GM21737 (cell line): ENCODE results near the gene MRC1.

ENCODE experiments used
- ATAC-seq: cut with Tn5 transposase; IDR thresholded peaks from one replicate; pipeline ENCODE4 v1.9.1; 2021; ENCODE audit warnings: mild to moderate bottlenecking, moderate library complexity; ENCODE audit not compliant: unreplicated experiment

MRC1 gene

DNA sequence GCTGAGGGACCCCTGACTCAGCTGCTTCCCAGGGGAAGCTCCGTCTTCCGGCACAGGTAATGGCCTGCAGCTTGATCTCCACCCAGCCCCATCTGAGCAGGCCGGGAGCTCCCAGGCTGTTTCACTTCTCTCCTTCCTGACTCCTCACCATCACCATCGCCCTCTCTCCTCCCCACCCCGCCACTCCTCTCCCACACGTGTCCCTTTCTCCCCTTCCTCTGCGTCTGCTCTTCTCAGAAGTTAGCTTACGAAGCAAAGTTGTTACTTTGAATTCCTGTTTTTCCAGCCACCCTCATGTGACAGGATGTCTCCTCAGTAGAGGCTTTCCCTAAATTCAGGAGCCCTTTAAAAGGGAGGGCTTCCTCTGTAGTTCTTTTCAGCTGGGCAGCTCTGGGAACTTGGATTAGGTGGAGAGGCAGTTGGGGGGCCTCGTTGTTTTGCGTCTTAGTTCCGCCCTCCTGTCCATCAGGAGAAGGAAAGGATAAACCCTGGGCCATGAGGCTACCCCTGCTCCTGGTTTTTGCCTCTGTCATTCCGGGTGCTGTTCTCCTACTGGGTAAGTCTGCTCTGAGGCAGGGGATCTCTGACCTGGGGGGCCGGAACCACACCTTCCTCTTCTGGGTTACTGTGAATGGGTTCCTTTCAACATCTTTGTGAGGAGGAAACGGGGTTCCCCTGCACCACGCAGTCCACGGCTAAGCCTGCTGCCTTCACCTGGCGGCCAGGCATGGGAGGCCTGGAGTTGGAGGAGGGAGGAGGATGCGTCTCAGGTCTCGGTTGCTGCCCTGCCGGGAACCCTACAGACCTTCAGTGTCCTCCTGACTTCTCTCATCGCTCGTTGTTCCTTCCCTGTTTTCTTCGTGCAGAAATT is at the start of gene MRC1:
TSS of gene MRC1 (plus strand) at position 378 of the 871 bp plus-strand sequence. CDS start at position 496, 118 bp downstream.
- no peak for ATAC-seq

DNA sequence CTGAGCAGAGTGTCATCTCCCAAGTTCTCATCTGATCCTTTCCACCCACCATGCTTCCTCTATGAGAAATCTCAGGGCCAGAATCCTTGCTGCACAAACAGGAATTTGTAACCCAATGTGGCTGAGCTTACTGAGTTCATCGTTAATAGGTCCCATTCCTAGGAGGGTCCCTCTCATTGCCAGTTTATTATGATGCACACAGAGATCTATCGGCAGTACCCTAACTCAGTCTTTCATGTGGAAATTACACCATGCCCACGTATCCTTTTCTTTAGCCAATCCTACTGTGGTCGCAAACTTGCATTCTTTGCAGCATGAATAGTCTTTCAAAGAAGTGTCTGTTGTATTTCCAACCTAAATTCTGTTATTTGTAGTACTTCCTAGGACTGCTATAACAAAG is 45.0 kb upstream of the MRC1 start:
- ATAC-seq, result no peak

DNA sequence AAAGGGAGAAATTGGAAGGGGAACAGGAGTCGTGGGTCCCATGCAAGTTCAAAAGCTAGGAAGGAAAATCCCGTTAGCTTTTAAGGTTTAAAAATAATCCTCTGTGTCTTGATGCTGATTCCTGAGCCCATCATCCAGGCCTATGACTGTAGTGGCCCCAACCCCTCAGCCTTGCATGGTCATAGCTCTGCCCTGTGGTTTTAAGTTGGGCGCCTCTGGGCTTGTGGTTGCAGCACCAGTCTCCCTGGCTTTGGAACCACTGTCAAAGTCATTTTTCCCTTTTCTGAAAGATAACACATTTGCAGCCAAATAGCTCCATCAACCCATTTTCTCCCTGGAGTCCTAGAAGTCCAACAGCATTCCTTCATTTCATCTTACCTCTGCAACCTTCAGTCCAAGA is 43.5 kb upstream of the MRC1 start:
- ATAC-seq, result no peak

DNA sequence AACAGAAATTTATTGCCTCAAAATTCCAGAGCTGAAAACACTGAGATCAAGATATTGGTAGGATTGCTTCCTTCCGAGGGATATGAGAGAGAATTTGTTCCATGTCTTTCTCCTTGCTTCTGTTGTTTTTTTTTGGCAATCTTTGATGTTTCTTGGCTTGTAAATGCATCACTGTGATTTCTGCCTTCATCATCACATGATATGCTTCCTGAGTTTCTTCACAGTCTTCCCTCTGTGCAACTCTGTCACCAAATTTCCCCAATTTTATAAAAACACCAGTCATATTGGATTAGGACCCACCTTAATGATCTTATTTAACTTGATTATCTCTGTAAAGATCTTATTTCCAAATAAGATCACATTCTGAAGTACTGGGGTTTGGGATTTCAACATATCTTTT is 42.4 kb upstream of the MRC1 start:
- no peak for ATAC-seq

DNA sequence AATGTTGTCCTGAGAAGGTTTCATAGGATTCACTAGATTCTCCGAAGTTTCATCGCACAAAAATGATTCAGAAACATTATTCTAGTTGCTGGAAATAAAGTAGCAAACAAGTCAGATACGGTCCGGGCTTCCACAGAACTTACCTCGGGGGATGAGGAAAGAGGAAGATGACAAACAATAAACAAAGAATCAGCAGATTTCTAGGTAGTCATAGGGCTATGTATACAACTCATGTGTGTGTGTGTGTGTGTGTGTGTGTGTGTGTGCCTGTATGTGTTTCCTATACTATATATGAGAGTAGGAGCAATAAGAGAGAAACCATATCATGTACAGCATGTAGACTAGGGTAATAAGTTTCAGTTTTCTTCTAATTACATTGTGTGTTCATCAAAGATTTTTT is 40.7 kb upstream of the MRC1 start:
- no peak for ATAC-seq

DNA sequence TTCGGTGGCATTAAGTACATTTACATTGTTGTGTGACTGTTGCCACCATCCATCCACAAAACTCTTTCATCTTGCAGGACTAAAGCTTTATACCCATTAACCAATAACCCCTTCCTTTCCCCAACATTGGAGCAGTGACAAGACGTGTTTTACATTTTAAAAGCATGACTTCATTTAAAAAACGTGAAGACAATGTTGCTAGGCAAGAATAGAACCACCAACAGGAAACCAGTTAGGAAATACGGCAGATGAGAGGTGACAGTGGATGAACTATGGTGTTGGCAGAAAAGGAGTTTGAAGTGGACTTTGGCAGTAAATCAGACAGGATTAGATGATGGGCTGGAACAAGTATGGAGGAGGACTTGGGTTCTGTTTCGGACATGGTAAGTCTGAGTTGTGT is 40.2 kb upstream of the MRC1 start:
- no peak for ATAC-seq

DNA sequence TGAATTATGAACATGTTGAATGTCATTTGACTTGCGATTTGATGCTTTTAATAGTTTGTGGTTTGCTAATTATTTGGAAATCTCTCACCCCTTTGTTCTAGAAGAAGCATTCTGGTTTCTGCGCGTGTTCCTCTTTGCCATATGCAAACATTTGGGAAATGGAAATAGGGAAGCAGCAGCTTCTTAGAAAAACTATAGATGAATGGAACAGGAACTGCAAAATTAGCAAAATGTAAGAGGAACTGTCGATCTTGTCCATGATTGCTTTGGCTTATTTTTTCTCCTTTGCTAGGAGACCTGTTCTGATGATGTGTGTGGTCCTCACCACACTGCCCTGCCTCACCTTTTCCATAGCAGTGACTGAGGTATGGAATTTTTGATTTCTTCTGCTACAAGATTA is 38.1 kb upstream of the MRC1 start:
- ATAC-seq, result no peak

DNA sequence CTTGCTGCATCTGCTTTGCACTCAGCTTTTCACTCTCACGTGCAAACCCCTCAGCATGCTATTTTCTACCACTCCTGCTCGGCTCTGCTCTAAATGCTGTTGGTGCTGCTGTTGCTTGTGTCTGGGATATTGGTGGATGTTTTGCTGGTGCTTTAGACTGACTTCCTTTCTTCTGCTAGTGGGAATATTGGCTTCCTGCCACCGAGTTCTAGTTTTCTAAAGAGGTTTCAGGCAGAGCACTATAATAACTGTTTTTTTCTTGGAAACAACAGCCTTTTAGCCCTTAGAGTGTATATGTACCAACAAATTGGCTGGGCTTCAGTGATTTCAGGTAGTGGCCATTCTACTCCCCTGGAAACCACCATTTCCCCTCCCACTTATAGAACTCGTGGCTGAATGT is 29.4 kb upstream of the MRC1 start:
- ATAC-seq, result no peak

DNA sequence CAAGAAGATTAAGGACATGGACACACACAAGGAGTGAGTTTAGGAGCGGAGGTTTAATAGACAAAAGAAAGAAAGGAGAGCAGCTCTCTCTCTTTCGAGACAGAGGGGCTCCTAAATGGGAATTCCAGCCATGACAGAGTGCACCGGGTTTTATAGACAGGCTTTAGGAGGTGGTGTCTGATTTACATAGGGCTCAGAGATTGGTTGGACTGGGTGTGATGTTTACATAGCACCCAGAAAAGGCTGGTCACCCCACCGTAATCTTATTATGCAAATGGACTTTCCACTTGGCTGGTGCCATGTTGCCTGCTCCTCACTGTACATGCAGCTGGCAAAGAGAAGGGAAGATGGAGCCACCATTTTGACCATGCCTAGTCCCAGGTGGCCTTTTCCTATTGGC is 28.4 kb upstream of the MRC1 start:
- no peak for ATAC-seq

DNA sequence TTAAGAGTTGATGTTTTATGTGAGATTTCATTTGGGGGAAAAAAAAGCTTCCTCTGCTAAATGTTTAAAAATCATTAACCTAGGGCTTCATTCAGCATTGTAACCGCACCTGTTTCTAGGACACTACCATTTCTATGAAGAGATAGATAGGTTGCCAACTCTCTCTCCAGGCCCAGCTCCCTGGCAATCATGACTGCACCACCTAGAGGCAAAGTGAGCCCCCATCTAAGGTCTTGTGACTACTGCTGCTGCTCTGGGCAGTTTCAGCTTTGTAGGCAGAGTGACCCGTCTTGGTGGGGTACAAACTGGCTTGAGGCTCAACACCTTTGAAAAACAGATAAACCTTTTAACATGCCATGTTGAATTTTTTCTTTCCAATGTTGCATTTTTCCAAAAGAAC is 27.3 kb upstream of the MRC1 start:
- ATAC-seq, result no peak

DNA sequence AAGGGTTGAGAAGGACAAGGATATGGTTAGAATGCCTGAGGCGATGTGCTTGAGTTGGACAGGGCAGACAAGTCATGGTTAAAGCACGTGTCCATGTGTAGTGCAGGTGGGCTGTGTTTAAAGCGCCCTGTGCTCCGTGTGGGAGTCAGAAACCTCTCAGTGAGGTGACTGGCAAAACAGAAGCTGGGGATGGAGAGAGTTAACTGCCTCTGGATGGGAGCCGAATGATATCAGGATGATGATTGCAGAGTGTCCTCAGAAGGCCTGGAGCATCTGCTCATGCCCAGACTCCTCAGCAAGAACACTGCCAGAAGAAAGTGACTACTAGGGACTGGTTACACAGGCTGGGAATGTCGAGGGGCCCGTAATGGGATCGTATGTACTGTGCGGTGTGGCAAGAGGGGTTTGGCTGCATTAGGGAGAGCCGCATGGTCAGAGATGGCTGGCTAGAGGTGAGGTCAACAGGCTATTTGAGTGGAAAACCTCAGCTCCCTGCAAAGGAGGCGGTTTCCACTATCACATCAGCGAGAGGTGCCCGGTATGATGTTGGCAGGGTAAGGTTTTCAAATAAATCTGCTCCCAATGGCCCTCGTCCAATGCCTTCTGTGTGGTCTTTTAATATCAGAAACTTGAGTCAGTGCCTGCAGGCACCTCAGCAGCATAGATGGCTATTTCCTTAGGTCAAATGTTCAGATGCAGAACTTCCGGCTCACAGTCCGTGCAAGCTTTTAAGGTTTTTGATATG is 26.1 kb upstream of the MRC1 start:
- no peak for ATAC-seq

DNA sequence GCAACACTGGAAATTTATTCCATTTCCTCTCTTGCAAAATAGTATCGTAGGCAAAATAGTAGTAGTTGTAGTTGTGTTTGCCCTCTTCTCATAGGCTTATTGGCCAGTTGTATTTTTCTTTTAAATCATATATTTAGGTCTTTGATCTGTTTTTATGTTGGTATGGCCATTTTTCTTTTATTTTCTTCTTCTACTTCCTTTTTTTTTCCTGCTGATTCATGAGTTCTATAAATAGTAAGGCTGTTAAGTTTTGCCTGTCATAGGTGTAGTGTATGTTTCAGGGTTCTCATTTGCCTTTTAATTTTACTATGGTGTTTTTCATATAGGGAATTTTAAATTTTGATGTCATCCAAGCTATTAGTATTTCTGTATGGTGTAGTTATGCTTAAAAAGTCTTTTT is 25.4 kb upstream of the MRC1 start:
- ATAC-seq, result no peak

DNA sequence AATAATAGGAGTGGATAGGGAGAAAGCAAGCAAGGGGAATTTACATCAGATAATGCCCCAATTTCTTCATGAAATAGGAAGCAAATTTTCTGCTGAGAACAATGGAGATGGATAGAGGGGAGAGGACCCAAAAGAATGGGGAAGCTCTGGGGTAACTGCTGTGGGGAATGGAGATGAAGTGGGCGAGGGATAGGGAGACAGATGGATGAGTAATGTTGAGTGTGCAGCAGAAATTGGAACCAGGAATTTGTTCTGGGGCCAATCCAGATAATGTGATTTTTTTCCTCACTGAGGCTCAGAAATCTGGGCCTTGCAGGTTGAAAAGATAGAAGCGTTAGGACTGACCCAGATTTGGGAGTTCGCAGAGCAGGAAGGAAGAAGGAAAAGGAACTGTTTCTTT is 24.5 kb upstream of the MRC1 start:
- ATAC-seq, result no peak

DNA sequence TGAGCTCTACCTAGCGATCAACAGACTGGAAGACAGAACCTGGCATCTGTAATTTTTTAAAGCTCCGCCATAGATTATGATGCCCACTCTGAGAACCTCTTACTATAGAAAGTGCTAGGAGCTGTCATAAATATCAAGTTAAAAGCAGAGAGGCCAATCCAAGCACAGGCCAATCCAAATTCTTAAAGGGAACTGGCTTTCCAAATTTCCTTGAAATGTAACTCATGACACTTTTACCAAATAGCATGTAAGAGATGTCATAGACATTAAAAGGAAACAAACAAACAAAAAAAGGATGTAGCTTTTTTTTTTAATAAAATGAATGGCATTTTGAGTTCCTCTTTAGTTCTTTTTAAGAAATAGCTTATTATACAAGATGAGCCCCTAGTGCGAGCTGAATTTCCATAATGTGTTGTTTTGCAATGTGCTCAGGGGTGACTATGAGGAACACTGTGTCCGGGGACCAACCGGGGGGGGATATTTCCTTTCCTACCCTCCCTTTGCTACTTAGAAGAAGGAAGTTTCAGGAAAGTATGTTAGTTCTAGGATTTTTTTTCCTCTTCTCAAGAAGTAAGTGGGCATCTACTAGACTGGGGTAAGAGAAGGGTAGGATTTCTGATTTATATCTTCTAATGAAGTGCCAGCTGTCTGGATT is 23.7 kb upstream of the MRC1 start:
- ATAC-seq, result no peak

DNA sequence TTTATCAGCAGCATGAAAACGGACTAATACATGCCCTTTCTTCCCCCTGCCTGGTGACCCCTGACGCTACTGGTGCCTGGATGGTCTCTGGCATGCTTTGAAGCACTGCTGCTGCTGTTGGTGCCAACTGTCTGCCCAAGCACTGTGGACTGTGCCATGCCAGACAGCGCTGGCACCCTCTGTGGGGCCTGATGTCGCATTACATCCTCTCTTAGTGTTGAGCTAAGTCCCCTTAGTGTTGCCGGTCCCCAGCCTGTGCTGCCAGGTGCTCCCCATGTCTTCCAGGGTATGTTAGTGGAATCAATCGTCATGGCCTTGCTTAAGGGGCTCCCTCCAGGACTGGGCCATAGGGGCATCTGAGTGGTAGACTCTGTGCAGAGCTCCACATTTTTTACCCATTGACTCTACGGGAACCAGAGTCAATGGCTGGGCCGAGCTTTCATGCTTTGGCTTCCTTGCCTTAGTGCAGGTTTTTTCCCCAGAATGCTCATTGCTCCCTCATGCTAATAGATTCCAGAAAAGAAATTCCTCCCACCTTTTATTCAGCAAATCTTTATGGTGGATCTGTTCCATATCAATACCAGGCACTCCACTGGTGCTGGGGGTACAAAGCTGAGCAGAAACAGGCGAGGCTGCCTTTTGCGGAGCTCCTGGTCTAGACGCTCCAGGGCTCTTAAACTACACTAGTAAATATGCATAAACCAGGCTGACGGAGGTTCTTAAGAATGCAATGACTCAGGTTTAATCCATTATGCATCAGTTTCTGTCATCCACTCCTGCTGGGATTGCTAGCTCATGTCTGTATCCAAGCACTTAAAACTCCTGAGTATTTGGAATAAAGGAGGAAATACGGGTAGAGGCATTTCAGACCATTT is 21.8 kb upstream of the MRC1 start:
- no peak for ATAC-seq

DNA sequence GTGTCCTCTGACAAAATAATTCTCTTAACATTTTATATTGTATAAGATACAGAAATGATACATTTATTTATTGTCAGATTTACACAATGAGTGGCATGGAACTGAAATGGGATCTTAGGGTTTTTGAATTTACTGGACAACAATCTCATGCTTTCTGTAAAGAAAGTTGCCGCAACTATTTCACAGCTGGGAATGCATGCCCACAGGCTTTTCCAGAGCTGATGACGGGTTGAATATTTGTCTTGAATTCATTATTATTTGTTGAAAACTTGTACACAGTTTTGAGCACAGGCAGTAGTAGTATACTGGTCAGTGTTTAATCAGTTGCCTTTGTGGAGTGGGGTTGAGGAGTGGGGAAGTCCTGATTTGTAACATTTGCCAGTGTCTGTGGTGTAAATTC is 20.5 kb upstream of the MRC1 start:
- ATAC-seq, result no peak

DNA sequence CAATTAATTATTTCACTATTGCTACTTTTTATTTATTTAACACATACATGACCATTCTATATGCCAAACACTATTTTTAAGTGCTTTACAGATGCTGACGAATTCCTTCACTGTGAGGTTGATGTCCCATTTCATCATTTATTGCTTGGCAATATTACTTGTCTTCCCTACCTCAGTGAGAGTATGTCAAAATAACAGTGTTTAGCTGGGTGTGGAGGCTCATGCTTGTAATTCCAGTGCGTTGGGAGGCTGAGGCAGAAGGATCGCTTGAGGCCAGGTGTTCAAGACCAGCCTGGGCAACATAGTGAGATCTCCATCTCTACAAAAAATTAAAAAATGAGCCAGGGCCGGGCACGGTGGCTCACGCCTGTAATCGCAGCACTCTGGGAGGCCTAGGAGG is 19.8 kb upstream of the MRC1 start:
- ATAC-seq, result no peak

DNA sequence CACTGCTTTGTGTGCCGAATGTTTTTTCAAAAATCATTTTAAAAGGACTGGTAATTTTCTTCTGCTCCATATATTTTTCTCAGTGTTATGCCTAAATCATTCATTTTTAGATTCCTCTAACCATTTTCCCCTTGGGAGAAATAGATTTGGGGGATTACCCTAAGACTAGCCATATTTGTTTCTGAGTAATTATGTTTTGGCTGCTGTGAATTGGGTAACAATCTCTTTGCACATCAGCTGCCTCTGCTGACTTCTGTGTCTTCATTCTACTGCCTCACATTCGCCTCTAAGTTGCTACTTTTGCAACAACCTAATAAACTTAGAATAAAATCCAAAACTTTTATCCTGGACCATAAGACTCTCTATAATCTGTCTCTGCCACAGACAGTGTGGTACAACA is 18.5 kb upstream of the MRC1 start:
- ATAC-seq, result no peak

DNA sequence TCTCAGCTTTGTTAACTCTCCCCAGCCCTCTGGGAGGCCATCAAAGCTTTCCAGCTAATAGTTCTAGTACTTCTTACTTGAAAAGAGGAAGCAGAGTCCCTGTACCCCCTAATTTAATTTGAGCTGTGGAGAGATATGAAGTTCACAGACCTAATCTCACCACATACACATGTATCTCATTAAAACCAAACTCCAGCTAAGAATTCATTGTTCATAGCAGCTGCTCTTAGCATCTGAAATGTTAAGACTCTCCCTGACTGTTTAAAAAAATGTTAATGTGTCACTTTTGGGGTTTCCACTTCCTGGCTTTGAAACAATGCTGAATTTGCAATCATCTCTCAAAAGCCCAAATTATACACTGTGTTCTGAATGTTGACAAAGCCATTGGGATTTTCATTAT is 16.2 kb upstream of the MRC1 start:
- ATAC-seq, result no peak

DNA sequence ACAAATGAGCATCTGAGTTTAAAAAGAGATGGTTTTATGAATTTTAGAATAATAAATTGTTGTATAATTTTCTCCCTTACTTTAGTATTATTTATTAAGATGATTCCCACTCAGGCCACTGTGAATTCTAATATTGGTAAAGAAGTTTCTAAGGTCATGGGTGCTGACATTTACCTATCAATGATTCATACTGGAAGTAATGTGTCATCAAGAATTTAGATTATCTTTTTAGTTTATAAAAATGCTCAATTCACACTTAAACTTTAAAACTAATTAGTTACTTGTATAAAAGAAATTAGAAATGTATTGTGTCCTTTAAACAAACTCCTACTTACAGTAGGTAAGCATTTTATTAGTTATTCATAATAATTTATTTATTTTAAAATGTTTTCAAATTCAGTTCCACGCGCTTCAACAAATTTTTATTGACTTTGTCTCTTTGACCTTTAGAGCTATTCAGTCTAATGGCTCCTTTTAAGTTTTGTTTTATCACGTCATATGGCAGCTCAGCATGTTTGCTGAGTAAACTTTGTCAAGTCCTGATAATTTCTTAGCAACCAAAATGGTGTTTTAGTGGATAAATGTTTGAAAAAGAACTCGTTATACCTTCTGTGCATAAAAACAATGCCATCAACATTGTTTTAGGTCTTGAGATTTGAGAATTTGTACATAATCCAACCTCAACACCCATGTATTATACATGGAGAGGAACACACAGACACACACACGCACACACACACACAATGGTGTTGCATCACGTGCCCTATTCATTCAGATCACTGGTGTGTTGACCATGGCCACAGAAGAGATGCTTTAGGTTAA is 15.1 kb upstream of the MRC1 start:
- no peak for ATAC-seq
